Activated CD8-positive, alpha-beta memory T cell treated with anti-CD3 and anti-CD28 coated beads for 48 hours (primary cell): ENCODE data around the gene SH3BP4.

ENCODE experiments used
- DNase-seq, 3 experiments: peaks; one replicate each; pipeline ENCODE4 v3.0.0-alpha.2; 2020; ENCODE audit warnings: low read depth in 2 of 3, low spot score in 2 of 3

Gene SH3BP4, protein sequence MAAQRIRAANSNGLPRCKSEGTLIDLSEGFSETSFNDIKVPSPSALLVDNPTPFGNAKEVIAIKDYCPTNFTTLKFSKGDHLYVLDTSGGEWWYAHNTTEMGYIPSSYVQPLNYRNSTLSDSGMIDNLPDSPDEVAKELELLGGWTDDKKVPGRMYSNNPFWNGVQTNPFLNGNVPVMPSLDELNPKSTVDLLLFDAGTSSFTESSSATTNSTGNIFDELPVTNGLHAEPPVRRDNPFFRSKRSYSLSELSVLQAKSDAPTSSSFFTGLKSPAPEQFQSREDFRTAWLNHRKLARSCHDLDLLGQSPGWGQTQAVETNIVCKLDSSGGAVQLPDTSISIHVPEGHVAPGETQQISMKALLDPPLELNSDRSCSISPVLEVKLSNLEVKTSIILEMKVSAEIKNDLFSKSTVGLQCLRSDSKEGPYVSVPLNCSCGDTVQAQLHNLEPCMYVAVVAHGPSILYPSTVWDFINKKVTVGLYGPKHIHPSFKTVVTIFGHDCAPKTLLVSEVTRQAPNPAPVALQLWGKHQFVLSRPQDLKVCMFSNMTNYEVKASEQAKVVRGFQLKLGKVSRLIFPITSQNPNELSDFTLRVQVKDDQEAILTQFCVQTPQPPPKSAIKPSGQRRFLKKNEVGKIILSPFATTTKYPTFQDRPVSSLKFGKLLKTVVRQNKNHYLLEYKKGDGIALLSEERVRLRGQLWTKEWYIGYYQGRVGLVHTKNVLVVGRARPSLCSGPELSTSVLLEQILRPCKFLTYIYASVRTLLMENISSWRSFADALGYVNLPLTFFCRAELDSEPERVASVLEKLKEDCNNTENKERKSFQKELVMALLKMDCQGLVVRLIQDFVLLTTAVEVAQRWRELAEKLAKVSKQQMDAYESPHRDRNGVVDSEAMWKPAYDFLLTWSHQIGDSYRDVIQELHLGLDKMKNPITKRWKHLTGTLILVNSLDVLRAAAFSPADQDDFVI

DNA sequence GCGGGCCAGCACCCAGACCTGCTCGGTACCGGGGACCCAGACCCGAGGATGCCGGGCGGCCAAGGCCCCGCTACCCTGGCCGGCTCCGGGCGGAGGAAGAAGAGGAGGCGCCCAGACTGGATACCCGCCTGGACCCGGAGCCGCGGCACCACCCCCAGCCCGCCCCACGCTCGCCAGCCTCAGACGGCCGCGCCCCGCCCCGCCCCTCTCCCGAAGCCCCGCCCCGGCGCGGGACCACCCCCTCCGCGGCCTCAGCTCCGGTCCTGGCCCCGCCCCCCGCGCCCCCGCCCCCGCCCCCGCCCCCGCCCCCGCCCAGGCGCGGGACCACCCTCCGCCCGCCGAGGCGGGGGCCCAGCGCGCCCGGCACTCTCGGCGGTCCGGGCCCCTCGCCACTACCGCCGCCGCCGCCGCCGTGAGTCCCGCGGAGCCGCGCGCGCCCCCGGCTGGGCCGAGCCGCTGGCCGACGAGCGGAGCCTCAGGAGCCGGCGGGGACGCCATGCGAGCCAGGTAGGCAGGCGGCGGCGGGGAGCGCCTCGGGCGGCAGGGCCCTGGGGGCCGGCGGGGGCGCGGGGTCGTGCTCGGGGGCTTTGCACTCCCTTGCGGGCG is at the start of gene SH3BP4:
Gene SH3BP4 (plus strand): TSS at position 354 of the 606 bp plus-strand sequence. CDS start 82,986 bp downstream, outside the sequence.
- DNase-seq = peak in 1 of 3 experiments; percentile 18

DNA sequence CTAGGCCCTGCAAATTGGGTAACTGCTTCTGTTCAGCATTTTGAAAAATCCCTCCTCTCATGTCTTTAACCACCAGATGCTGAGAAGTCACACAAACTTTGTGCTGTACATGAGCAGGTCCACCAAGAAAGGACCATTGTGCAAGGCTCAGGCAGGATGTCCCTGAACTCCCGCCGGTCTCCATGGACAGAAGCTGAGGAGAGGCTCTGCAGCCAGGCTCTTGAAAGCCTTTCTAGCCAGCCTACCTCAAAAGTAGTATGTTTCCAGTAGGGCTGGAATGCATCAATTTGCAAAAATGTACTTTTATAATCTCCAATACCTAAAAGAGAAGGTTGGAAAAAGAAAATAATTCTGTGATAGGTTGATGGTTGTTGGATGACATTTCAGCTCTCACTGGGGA is 47.0 kb upstream of the SH3BP4 start:
- no peak for DNase-seq

DNA sequence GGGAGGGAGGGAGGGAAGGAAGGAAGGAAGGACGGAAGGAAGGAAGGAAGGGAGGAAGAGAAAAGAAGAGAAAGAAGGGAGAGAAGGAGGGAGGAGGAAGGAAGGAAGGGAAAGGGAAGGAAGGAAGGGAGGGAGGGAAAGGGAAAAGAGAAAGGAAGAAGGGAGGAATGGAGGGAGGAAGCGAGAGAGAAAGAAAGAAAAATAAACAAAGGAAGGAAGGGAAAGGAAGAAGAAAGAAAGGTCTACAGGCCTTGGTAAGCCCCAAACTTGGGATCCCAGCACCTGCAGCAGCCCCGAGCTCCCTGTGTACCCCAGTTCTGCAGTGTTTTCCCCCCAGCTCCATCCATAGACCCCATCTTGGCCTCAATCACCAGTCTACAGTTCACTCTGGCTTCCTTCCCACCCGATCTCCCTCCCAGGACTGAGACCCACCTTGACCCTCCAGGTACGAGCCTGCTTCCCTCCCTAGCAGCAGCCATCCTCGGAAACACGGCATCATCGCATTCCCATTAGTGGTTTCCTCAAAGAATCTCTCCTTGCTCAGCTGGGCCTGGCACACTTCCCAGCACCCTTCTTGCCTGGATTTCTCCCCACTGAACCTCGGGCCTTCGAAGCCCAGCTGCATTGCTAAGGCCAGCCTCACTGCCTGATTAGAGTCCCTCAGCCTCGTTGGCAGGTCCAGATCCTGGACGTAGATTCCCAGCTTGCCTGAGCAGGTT is 46.1 kb upstream of the SH3BP4 start:
- DNase-seq = no peak

DNA sequence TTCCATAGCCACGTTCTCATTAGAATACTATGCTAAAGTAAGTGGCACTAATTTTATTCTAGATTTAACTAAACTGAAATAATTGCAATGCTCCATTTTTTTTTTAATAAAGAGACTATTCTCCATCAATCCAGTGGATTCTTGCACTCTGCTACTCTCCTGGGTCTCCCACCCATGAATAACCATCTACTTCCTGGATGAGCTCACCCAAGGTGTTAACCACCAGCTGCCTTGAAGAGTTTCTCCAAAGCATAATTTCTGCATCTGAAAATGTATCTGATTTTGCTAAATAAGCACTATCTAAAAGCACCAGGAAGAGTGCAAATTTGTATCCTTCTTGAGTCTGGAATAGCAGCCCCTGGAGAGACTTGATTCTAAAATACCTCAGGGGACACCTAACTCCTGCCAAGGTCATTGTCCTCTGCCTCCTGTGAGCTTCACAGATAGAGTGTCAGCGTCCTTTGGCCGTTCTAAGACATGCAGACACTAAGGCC is 41.6 kb upstream of the SH3BP4 start:
- no peak for DNase-seq

DNA sequence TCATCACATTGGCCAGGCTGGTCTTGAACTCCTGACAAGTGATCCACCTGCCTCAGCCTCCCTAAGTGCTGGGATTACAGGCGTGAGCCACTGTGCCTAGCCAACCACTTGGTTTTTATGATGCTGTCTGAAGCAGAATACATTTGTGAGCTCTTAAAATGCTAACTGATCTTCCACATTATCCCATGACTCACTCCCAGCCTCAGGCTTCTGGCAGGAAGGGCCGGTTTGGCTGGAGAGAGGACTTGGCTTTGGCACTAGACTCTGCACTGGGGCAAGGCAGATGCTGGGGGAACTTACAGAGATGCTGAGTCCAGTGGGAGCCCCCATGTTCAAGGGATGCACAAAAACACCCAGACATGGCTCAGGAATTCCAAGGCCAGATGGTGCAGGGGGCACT is 40.5 kb upstream of the SH3BP4 start:
- no peak for DNase-seq

DNA sequence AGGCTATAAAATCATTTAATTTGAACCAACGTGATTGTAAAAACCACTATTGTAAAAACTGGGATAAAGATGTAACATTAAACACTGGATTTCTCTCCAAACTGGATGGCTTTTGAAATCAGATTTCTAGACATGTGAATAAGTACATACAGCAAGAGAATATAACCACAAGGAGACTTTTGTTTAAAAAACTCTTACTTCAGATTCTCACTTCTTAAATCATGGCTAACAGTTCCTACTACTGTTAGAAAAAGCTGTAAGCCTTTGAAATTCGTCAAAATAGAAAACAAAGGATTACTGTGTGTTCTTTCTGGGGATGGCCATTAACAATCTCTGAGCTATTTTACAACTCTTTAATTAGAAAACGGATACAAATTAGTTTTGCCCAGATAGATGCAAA is 39.4 kb upstream of the SH3BP4 start:
- no peak for DNase-seq

DNA sequence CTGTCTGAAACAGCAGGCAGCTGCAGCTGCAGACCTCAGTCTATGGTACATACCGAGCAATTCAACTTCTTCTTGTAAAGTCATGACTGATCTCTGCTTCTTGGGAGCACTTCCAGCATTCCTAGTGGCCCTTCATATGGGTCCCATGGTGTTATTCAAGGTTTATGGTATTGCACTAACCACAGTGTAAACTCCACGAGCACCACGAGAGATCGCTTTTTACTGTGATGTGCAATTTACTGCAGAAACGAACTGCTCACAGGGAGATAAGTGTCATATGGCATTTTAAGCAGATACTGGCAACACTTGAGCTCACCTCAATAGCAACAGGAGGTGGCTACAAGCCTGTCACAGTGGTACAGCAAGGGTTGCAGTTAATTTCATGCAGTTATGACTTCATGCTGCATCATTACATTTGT is 38.6 kb upstream of the SH3BP4 start:
- DNase-seq = no peak

DNA sequence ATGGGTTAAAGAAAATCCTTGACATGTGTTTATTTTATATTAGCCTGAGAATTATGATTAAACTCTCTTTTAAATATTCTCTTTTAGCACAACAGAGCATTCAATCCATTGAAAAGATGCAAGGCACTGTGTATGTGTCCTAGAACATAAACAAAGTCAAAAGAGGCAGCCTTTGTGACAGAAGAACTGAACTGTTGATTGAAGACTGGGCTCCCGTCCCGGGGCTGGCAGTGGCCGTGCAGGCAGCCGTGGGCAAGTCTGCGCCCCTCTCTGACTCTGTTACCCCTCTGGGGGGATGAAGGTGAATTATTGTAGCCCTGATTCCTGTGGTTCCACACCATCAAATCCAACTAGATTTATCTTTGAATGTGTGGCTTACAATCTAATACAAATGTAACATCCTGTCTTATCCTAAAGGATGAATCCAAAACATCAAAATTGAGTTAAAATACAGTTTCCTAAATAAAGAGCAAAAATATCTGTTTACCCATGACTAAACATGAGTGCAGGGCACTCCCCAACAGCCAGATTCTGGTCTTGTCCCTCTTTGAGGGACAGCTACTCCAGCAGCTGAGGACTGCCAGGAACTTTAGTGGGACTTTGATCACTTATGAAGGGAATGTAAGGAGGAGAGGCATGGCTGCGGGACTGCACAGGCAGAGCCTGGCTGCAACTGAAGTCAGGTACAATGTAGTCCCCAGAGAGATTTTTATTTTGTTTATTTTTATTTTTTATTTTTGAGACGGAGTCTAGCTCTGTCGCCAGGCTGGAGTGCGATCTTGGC is 37.3 kb upstream of the SH3BP4 start:
- no peak for DNase-seq

DNA sequence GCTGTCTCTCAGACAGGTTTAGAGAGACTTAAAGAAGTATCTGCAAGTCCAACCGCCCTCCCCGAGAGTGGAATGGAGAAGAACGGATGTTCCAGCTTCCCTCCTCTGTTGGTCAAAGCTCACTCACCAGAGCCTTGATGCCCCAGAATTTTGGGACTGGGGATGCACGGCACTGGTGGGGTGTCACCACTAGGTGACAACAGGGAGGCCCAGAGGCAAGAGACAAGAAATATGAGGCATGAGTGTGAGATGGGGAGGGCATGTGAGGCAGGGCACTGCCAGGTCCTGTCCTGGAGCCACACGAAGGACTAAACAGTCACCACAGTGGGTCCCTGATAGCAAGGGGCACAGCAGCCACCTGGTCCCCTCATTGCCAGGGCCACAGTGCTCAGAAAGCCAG is 35.1 kb upstream of the SH3BP4 start:
- DNase-seq = no peak

DNA sequence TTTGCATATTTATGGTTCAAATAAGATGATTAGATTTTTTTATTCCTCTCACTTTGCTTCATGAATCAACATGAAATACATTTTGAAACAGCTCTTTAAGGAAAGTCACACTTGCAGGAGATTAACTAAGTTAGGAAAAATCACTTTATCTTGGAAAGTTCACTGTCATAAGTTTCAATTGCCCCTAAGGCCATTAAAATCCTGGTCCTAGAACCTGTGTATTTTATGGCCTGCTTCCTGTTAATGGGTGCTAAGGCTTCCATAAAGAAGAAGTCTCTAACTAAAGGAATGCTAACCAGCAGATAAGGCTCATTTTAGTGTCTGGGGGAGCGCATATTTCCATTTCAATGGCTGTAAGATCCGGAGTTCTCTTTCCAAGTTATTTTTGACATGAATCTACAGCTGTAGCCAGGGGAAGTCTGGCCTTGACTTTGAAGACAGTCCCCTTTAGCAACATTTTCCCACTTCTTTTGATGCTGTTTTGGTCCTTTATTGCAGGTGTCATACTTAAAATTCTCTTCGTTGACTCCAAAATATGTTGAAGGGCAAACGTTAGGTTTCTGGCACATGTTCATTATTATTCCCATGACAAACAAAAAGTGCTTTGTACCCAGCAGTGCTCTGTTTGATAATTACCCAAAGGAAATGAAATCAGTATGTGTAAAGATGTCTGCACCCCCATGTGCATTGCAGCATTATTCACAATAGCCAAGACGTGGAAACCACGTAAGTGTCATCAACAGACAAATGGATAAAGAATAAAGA is 34.4 kb upstream of the SH3BP4 start:
- DNase-seq = no peak

DNA sequence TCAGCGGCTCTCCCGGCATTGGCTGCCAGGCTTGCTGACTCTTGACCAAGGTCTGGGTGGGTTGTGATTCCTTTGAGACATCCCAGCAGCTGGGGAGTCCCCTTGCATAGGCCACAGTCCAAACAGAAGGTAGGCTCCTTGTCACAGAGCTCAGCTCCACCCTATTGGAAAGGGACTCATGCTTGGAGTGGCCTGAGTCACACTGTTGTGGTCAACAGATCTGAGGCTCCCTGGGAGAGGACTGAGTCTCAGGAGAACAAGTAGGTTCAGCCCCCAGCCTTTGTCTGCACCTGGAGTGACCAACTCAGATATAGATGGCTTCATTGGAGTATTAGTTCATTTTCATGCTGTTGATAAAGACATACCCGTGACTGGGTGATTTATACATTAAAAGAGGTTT is 32.1 kb upstream of the SH3BP4 start:
- no peak for DNase-seq

DNA sequence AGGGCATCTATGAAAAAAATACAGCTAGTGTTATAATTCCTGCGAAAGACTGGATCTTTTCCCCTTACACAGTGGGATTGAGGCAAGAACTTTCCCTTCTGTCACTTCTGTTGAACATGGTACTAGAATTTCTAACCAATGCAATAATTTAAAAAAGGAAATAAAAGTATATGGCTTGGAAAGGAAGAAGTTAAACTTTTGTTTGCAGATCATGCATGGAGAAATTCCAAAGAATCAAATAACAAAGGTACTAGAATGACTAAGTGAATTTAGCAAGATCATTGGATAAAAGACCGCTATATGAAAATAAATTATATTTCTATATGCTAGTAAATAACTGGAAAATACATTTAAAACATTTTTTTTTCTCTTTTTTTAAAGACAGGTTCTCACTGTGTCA is 31.0 kb upstream of the SH3BP4 start:
- DNase-seq = no peak

DNA sequence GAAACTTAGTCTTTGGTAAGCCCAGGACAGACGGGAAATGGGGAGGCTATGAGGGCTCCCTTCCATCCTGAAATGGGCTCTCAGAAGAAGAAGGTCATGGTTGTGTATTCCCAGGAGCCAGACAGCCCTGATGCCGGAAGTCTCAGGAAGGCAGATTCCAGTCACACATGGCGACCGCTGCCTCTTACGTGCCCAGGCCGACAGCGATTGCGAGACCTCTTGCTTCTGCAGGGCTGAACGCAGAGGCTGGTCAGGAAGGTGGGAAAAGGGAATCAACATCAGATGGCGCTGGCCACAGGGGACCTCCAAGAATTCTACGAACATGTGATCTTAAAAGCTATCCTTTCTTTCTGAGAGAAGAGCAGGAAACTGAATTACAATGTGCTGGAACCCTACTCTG is 22.8 kb upstream of the SH3BP4 start:
- no peak for DNase-seq

DNA sequence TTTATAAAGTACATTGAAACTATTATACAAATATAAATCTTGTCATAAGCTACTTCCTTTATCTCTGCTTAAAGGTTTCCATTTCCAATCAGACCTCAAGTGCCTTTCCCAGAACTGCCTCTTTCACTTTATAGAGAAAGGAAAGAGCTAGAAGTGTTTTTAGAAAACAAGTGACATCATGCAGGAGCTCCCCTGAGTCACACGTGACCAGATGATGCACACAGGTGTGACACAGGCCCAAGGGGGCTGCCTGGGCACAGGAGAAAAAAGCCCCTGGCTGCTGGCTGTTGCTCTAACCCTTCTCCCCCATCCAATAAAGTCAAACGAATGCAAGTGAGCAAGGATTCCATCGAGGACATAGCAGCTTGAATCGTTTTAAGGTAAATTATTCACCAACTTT is 21.4 kb upstream of the SH3BP4 start:
- DNase-seq = no peak

DNA sequence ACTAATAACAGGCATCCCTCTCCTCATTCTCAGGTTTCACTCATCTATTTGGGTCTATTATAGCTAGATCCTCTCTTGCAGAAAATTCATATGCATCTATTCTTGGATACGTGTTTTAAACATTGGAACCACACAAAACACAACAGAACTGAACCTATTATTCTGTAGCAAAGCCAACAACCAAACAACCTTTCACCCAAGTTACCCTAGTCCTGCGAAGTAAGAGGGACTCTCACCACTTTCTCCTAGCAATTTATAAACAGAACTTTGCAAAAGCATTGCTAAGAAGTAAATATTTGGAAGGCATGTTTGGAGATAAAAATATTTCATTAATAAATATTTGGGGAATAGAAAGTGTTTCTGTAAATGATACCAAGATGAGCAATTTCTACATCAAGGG is 20.4 kb upstream of the SH3BP4 start:
- no peak for DNase-seq

DNA sequence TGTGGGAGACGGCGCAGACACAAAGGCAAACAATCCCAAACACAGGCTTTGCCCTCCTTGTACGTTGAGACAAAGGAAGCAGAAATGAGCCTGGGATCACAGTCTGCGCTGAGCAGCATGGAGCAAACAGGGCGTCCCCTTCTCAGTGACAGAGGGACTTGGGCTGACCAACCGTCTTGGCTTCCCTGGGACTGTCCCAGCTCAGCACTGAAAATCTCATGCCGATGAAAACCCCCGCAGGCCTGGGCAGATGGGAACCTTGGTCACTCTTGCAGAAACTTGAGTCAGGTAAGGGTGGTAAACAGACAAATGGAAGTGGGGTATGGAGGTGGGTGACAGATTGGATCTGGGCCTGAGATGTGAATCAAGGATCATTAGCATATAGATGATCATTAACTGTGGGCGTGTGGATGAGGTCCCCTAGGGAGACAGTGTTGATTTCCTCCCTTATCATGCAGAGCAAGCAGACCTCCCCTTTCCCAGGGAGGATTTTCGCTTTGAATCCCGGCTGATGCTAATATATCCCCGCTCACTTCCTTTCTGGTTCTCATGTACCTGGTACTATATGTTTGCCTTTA is 19.1 kb upstream of the SH3BP4 start:
- no peak for DNase-seq

DNA sequence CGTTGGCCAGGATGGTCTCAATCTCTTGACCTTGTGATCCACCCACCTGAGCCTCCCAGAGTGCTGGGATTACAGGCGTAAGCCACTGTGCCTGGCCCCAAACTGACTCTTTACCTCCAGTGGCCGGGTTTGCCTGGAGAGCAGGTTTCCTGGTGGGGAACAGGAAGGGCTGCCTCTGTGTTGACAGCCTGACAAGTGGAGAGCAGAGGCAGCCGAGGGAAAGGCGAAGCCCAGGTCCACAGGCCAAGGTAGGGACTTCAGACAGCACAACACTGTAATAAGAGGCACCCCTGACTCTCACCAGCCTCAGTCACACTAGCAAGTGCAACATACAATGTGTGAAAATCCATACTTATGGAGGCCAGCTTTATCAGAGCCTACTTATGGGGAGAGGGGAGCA is 16.5 kb upstream of the SH3BP4 start:
- DNase-seq = no peak

DNA sequence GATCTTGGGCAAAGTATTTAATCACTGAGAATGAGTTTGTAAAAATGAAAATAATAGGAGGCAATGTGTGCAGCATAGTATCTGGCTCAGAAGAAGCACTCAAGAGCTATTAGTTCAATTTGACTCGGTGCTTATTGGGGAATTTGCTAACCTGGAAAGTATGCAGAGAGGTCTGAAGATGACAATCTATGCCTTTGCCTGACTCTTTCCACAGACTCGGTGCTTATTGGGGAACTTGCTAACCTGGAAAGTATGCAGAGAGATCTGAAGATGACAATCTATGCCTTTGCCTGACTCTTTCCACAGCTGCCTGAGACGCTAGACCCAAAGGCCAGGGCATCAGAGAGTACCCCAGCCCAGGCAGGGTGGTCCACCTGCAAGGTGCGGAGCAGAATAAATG is 12.2 kb upstream of the SH3BP4 start:
- DNase-seq = no peak

DNA sequence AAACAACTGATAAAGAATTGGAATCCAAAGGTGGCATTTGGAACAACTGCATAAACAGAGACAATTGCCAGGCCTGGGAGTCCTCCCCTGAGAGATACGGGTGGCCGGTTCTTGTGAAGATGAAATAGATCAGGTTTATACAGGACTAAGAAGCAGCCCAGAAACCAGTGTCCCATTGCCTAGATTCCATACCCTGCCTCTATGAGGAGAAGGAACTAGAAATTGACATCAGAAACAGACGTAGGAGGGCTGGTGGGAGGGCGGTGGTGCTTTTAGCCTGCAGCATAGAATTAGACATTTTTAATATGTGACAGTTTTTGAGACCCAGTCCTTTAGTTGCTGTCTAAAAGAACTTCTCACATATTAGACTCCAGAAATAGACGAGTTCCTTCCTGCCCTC is 11.8 kb upstream of the SH3BP4 start:
- DNase-seq = no peak
